ACHN (cell line): ENCODE measurements around the gene ARFGAP1.
"Not testable (repeated sequence)": the region's sequence is repeated elsewhere in the genome, so short reads cannot be mapped to it uniquely, and the experiment has no call there.

Source experiments
- DNase-seq: peaks from one replicate; pipeline ENCODE4 v3.0.0-alpha.2; 2015
- in situ Hi-C: cut with HindIII; loops from 2 replicates; pipeline ENCODE4 v1.10.0; 2017; ENCODE audit warnings: low sequenced_read_pairs, low pct_ligation_motif_present, low pct_unique_long_range_greater_than_20kb

The ARFGAP1 gene

GRCh38 chr20:63295422-63295821 is 22.8 kb downstream of the ARFGAP1 start:
- no peak for DNase-seq
- in situ Hi-C loops = loop anchor here (25.0 kb wide), 1 partner anchor 92 kb away; no protein-coding TSS in a partner anchor

GRCh38 chr20:63295846-63296245 is 23.2 kb downstream of the ARFGAP1 start:
- in situ Hi-C loops = loop anchor here (25.0 kb wide), 1 partner anchor 91 kb away; no protein-coding TSS in a partner anchor
- no peak for DNase-seq

GRCh38 chr20:63296531-63297299 is 24.1 kb downstream of the ARFGAP1 start:
- no peak for DNase-seq
- in situ Hi-C loops = loop anchor here (25.0 kb wide), 1 partner anchor 91 kb away; no protein-coding TSS in a partner anchor

- in situ Hi-C loops = loop anchor here (25.0 kb wide), 1 partner anchor 90 kb away; no protein-coding TSS in a partner anchor
- DNase-seq = no peak
These were observed 24.8 kb downstream of the ARFGAP1 start for GRCh38 chr20:63297371-63297781.

GRCh38 chr20:63297796-63298572 is 25.4 kb downstream of the ARFGAP1 start:
- in situ Hi-C loops = loop anchor here (25.0 kb wide), 1 partner anchor 89 kb away; no protein-coding TSS in a partner anchor
- no peak for DNase-seq

- in situ Hi-C loops = loop anchor here (25.0 kb wide), 1 partner anchor 88 kb away; no protein-coding TSS in a partner anchor
- DNase-seq = no peak
These were observed 26.2 kb downstream of the ARFGAP1 start for GRCh38 chr20:63298731-63299312.

GRCh38 chr20:63301671-63302070 is 29.1 kb downstream of the ARFGAP1 start:
- DNase-seq = no peak

GRCh38 chr20:63303095-63303666 is 30.6 kb downstream of the ARFGAP1 start:
- DNase-seq = no peak
- in situ Hi-C loops = no loop called here

More at GRCh38 chr20:63301671-63302070, 29.1 kb downstream of the ARFGAP1 start:
- in situ Hi-C loops = no loop called here

- no peak for DNase-seq
- in situ Hi-C loops = no loop called here
These were observed 32.8 kb downstream of the ARFGAP1 start for GRCh38 chr20:63305393-63305792.

- DNase-seq, in situ Hi-C loops: not testable (repeated sequence)
These were observed 33.5 kb downstream of the ARFGAP1 start for GRCh38 chr20:63305933-63306672.

GRCh38 chr20:63306673-63307537 is 34.3 kb downstream of the ARFGAP1 start:
- in situ Hi-C loops = no loop called here
- DNase-seq = no peak

GRCh38 chr20:63307538-63308217 is 35.1 kb downstream of the ARFGAP1 start:
- in situ Hi-C loops = no loop called here

GRCh38 chr20:63308218-63308911 is 35.8 kb downstream of the ARFGAP1 start:
- in situ Hi-C loops = no loop called here
- no peak for DNase-seq

More at GRCh38 chr20:63307538-63308217, 35.1 kb downstream of the ARFGAP1 start:
- DNase-seq = no peak

GRCh38 chr20:63309261-63310071 is 36.9 kb downstream of the ARFGAP1 start:
- DNase-seq = peak; percentile 22
- in situ Hi-C loops = no loop called here

GRCh38 chr20:63310265-63310991 is 37.8 kb downstream of the ARFGAP1 start:
- no peak for DNase-seq
- in situ Hi-C loops = no loop called here
